ENCODE data around the gene PLXDC1. TPM values are rescaled to one million over a fixed set of nuclear protein-coding genes. Genes with fewer than 3 reads are reported as not detected.

PLXDC1 gene
- total RNA-seq, 3 donors from 2014 or later: 11.8 to 37.7 (median 23.1) TPM

- no peak for TF ChIP-seq POLR2A (IDR thresholded peaks at IDR 0.05)
- no peak for TF ChIP-seq CTCF (IDR thresholded peaks at IDR 0.05)
- TF ChIP-seq POLR2AphosphoS5 (IDR thresholded peaks at IDR 0.05): no peak
- Histone ChIP-seq H3K27me3 (no peaks in the 10 kb centered on the region), H3K4me1 (no peaks in the 10 kb centered on the region), H3K9me3 (no peaks in the 10 kb centered on the region), H3K4me3 (no peak overlapping the region), H3K36me3 (no peaks in the 10 kb centered on the region), H3K27ac (no peak overlapping the region)
- no peak for DNase-seq (ENCODE audit: low spot score in 2 of 2)
- intact Hi-C loops (cut with DNase I; ENCODE audit: low total_unique reads): no loop called here
Measured at GRCh38 chr17:39118674-39119419, 32.6 kb downstream of the PLXDC1 start.

- H3K4me3 ChIP-seq: no peak overlapping the region
- intact Hi-C loops (cut with DNase I; ENCODE audit: low total_unique reads): no loop called here
- TF ChIP-seq POLR2A (IDR thresholded peaks at IDR 0.05) (no peak), CTCF (IDR thresholded peaks at IDR 0.05) (no peak), POLR2AphosphoS5 (IDR thresholded peaks at IDR 0.05) (no peak)
- no peak overlapping the region for H3K27ac ChIP-seq
- H3K36me3 ChIP-seq: no peaks in the 10 kb centered on the region
- H3K27me3 ChIP-seq: no peaks in the 10 kb centered on the region
- no peaks in the 10 kb centered on the region for H3K4me1 ChIP-seq
- no peaks in the 10 kb centered on the region for H3K9me3 ChIP-seq
- no peak for DNase-seq (ENCODE audit: low spot score in 2 of 2)
Measured at GRCh38 chr17:39116224-39116623, 35.2 kb downstream of the PLXDC1 start.

GRCh38 chr17:39115135-39115534 lies 36.3 kb downstream of the PLXDC1 start:
- peak overlapping the region in 1 of 2 donors; percentile 76 for H3K27ac ChIP-seq
- H3K27me3 ChIP-seq: no peaks in the 10 kb centered on the region
- no peak for DNase-seq (ENCODE audit: low spot score in 2 of 2)
- TF ChIP-seq CTCF (IDR thresholded peaks at IDR 0.05): no peak
- no peak for TF ChIP-seq POLR2A (IDR thresholded peaks at IDR 0.05)
- TF ChIP-seq POLR2AphosphoS5 (IDR thresholded peaks at IDR 0.05): no peak
- no peak overlapping the region for H3K4me3 ChIP-seq
- no peaks in the 10 kb centered on the region for H3K9me3 ChIP-seq
- intact Hi-C loops (cut with DNase I; ENCODE audit: low total_unique reads): no loop called here
- H3K36me3 ChIP-seq: no peaks in the 10 kb centered on the region
- H3K4me1 ChIP-seq: no peaks in the 10 kb centered on the region

- Histone ChIP-seq H3K27ac (peak overlapping the region in 1 of 2 donors; percentile 76), H3K27me3 (no peaks in the 10 kb centered on the region), H3K4me3 (no peak overlapping the region), H3K36me3 (no peaks in the 10 kb centered on the region), H3K4me1 (no peaks in the 10 kb centered on the region), H3K9me3 (no peaks in the 10 kb centered on the region)
- intact Hi-C loops (cut with DNase I; ENCODE audit: low total_unique reads): loop anchor here (5.0 kb wide), 1 partner anchor 717 kb away; no protein-coding TSS in a partner anchor
- DNase-seq (ENCODE audit: low spot score in 2 of 2): no peak
- TF ChIP-seq POLR2AphosphoS5 (IDR thresholded peaks at IDR 0.05): no peak
- TF ChIP-seq CTCF (IDR thresholded peaks at IDR 0.05): no peak
- no peak for TF ChIP-seq POLR2A (IDR thresholded peaks at IDR 0.05)
Measured at GRCh38 chr17:39114723-39115122, 36.7 kb downstream of the PLXDC1 start.

- Histone ChIP-seq H3K27me3 (no peaks in the 10 kb centered on the region), H3K36me3 (no peaks in the 10 kb centered on the region), H3K9me3 (no peaks in the 10 kb centered on the region), H3K27ac (no peak overlapping the region), H3K4me3 (no peak overlapping the region), H3K4me1 (no peaks in the 10 kb centered on the region)
- no peak for TF ChIP-seq POLR2A (IDR thresholded peaks at IDR 0.05)
- TF ChIP-seq CTCF (IDR thresholded peaks at IDR 0.05): no peak
- TF ChIP-seq POLR2AphosphoS5 (IDR thresholded peaks at IDR 0.05): no peak
- intact Hi-C loops (cut with DNase I; ENCODE audit: low total_unique reads): loop anchor here (1.0 to 5.0 kb wide), 2 partner anchors 31 to 717 kb away; no protein-coding TSS in a partner anchor
- no peak for DNase-seq (ENCODE audit: low spot score in 2 of 2)
Measured at GRCh38 chr17:39113871-39114270, 37.6 kb downstream of the PLXDC1 start.
